OCI-LY3 (cell line): ENCODE measurements around the gene INPP5A.

ENCODE experiments used
- H2AFZ ChIP-seq: fragments of 200-600, 300-600 bp; shearing (Covaris generic); 2 replicates; pipeline ENCODE4 v1.6.0; 2014; ENCODE audit warnings: antibody characterized with exemption, low read depth, low read length
- H3K27ac ChIP-seq: fragments of 200-600, 300-600 bp; sonication (generic); 2 replicates; pipeline ENCODE4 v1.5.1; 2014; ENCODE audit warnings: mild to moderate bottlenecking, low read length, moderate library complexity, mixed read lengths
- H3K27me3 ChIP-seq: fragments of 200-600, 300-600 bp; sonication (generic); 2 replicates; pipeline ENCODE4 v1.6.1; 2014; ENCODE audit warnings: low read depth, low read length, mixed read lengths
- H3K36me3 ChIP-seq: fragments of 200-600, 300-600 bp; sonication (generic); replicated peaks from 2 replicates; pipeline ENCODE3; 2014; ENCODE audit warnings: low read depth, low read length, mixed read lengths
- H3K4me1 ChIP-seq: fragments of 300-600, 200-600 bp; sonication (generic); 2 replicates; pipeline ENCODE4 v1.6.1; 2014; ENCODE audit warnings: low read length, mixed read lengths
- H3K4me2 ChIP-seq: fragments of 200-600, 300-600 bp; sonication (generic); 2 replicates; pipeline ENCODE4 v1.6.1; 2014; ENCODE audit warnings: low read length, mixed read lengths
- H3K4me3 ChIP-seq: fragments of 300-600, 200-600 bp; sonication (generic); 2 replicates; pipeline ENCODE4 v1.5.1; 2014; ENCODE audit warnings: antibody characterized with exemption, mild to moderate bottlenecking, low read length, moderate library complexity
- H3K79me2 ChIP-seq: fragments of 300-600, 200-600 bp; shearing (Covaris generic); 2 replicates; pipeline ENCODE4 v1.6.1; 2014; ENCODE audit warnings: mild to moderate bottlenecking, low read length, mixed read lengths
- H3K9ac ChIP-seq: fragments of 300-600, 200-600 bp; shearing (Covaris generic); 2 replicates; pipeline ENCODE4 v1.6.0; 2014; ENCODE audit warnings: mild to moderate bottlenecking, low read length, moderate library complexity
- H3K9me3 ChIP-seq: fragments of 200-600, 300-600 bp; shearing (Covaris generic); 2 replicates; pipeline ENCODE4 v1.6.1; 2014; ENCODE audit warnings: low read length, mixed read lengths; ENCODE audit not compliant: insufficient read depth
- H4K20me1 ChIP-seq: fragments of 200-600, 300-600 bp; sonication (generic); 2 replicates; pipeline ENCODE4 v1.6.1; 2016; ENCODE audit warnings: low read length, mixed read lengths; ENCODE audit not compliant: insufficient read depth
- CTCF ChIP-seq: fragments of 200-600, 300-600 bp; sonication (generic); IDR thresholded peaks from 2 replicates; pipeline ENCODE4 v1.5.1; 2014; ENCODE audit warnings: antibody characterized with exemption, low read length, low read depth
- EZH2phosphoT487 ChIP-seq: fragments of 200-600 bp; shearing (Covaris generic); IDR thresholded peaks from 2 replicates; pipeline ENCODE4 v1.6.1; 2018; ENCODE audit warnings: antibody characterized with exemption, mixed run types, low read depth

Gene INPP5A

GRCh38 chr10:132692311-132692710 is 154.7 kb downstream of the INPP5A start:
- Histone ChIP-seq H2AFZ (no peak overlapping the region), H3K4me1 (no peaks in the 10 kb centered on the region), H3K9me3 (no peaks in the 10 kb centered on the region), H3K4me2 (no peak overlapping the region), H3K36me3 (no peaks in the 10 kb centered on the region), H3K79me2 (no peaks in the 10 kb centered on the region), H3K27ac (no peak overlapping the region), H3K9ac (no peak overlapping the region), H3K4me3 (no peak overlapping the region), H3K27me3 (no peaks in the 10 kb centered on the region), H4K20me1 (no peaks in the 10 kb centered on the region)
- no peak for TF ChIP-seq CTCF
- TF ChIP-seq EZH2phosphoT487 = no peak

- no peaks in the 10 kb centered on the region for H3K36me3 ChIP-seq
- H3K79me2 ChIP-seq = no peaks in the 10 kb centered on the region
- H3K9me3 ChIP-seq = no peaks in the 10 kb centered on the region
- no peak overlapping the region for H2AFZ ChIP-seq
- H3K9ac ChIP-seq = no peak overlapping the region
- no peak overlapping the region for H3K27ac ChIP-seq
- no peaks in the 10 kb centered on the region for H3K4me1 ChIP-seq
- H4K20me1 ChIP-seq = no peaks in the 10 kb centered on the region
- no peak overlapping the region for H3K4me3 ChIP-seq
- H3K4me2 ChIP-seq = no peak overlapping the region
- no peaks in the 10 kb centered on the region for H3K27me3 ChIP-seq
- TF ChIP-seq CTCF (no peak), EZH2phosphoT487 (no peak)
Measured at GRCh38 chr10:132693676-132694075, 156.1 kb downstream of the INPP5A start.

- H3K36me3 ChIP-seq = no peaks in the 10 kb centered on the region
- H3K79me2 ChIP-seq = no peaks in the 10 kb centered on the region
- H3K27ac ChIP-seq = no peak overlapping the region
- no peaks in the 10 kb centered on the region for H3K9me3 ChIP-seq
- no peaks in the 10 kb centered on the region for H3K4me1 ChIP-seq
- H4K20me1 ChIP-seq = no peaks in the 10 kb centered on the region
- H3K27me3 ChIP-seq = no peaks in the 10 kb centered on the region
- no peak overlapping the region for H3K9ac ChIP-seq
- H3K4me2 ChIP-seq = no peak overlapping the region
- TF ChIP-seq CTCF (no peak), EZH2phosphoT487 (no peak)
- H2AFZ ChIP-seq = no peak overlapping the region
- H3K4me3 ChIP-seq = no peak overlapping the region
Measured at GRCh38 chr10:132696204-132696603, 158.6 kb downstream of the INPP5A start.

- H3K4me1 ChIP-seq = no peaks in the 10 kb centered on the region
- H3K36me3 ChIP-seq = no peaks in the 10 kb centered on the region
- no peaks in the 10 kb centered on the region for H3K79me2 ChIP-seq
- H2AFZ ChIP-seq = no peak overlapping the region
- H3K4me2 ChIP-seq = no peak overlapping the region
- no peaks in the 10 kb centered on the region for H3K9me3 ChIP-seq
- TF ChIP-seq CTCF = no peak
- TF ChIP-seq EZH2phosphoT487 = no peak
- no peaks in the 10 kb centered on the region for H4K20me1 ChIP-seq
- no peak overlapping the region for H3K9ac ChIP-seq
- no peaks in the 10 kb centered on the region for H3K27me3 ChIP-seq
- no peak overlapping the region for H3K27ac ChIP-seq
- no peak overlapping the region for H3K4me3 ChIP-seq
Measured at GRCh38 chr10:132696728-132697577, 159.4 kb downstream of the INPP5A start.
